ENCODE data around the gene NTM. TPM values are rescaled to one million over a fixed set of nuclear protein-coding genes. Genes with fewer than 3 reads are reported as not detected.

NTM gene
- total RNA-seq, 4 donors from 2014 or later, result 3.6 to 11.8 (median 7.8) TPM

GRCh38 chr11:131584785-131585592 is 214.6 kb downstream of the NTM start:
- H3K4me3 ChIP-seq, result no peak overlapping the region
- 42 to 56% methylated on average over 5 to 6 of the region's 24 CpGs for WGBS, 2 donors (ENCODE audit: low coverage in 1 of 2)
- peaks cover 43% of the 10 kb centered on the region for H3K27me3 ChIP-seq
- no peak for ATAC-seq
- no peak overlapping the region for H3K27ac ChIP-seq
- no peaks in the 10 kb centered on the region for H3K36me3 ChIP-seq
- no peaks in the 10 kb centered on the region for H3K4me1 ChIP-seq
- H3K9me3 ChIP-seq, result peaks cover 0 to 17% (median 0%) of the 10 kb centered on the region in 3 donors
- no peak for TF ChIP-seq EP300 (IDR thresholded peaks at IDR 0.05)
- no peak for TF ChIP-seq POLR2AphosphoS5 (IDR thresholded peaks at IDR 0.05)
- TF ChIP-seq CTCF (IDR thresholded peaks at IDR 0.05), result no peak
- TF ChIP-seq POLR2A (IDR thresholded peaks at IDR 0.05), result no peak

GRCh38 chr11:131588057-131588456 is 217.6 kb downstream of the NTM start:
- TF ChIP-seq POLR2A (IDR thresholded peaks at IDR 0.05) (no peak), CTCF (IDR thresholded peaks at IDR 0.05) (no peak), EP300 (IDR thresholded peaks at IDR 0.05) (no peak), POLR2AphosphoS5 (IDR thresholded peaks at IDR 0.05) (no peak)
- ATAC-seq, result no peak

GRCh38 chr11:131591051-131591461 is 220.6 kb downstream of the NTM start:
- H3K9me3 ChIP-seq, result peaks cover 0 to 15% (median 0%) of the 10 kb centered on the region in 3 donors
- peaks cover 18% of the 10 kb centered on the region for H3K27me3 ChIP-seq
- no peak overlapping the region for H3K27ac ChIP-seq
- WGBS, 2 donors (ENCODE audit: low coverage in 1 of 2), result 24% methylated on average over 5 of the region's 7 CpGs; no CpG with 5 or more reads in 1 of the 2 donors
- TF ChIP-seq EP300 (IDR thresholded peaks at IDR 0.05) (no peak), POLR2AphosphoS5 (IDR thresholded peaks at IDR 0.05) (no peak), CTCF (IDR thresholded peaks at IDR 0.05) (no peak), POLR2A (IDR thresholded peaks at IDR 0.05) (no peak)
- H3K4me3 ChIP-seq, result no peak overlapping the region
- H3K4me1 ChIP-seq, result no peaks in the 10 kb centered on the region
- H3K36me3 ChIP-seq, result no peaks in the 10 kb centered on the region
- ATAC-seq, result no peak

More at GRCh38 chr11:131588057-131588456, 217.6 kb downstream of the NTM start:
- peaks cover 0 to 17% (median 0%) of the 10 kb centered on the region in 3 donors for H3K9me3 ChIP-seq
- no peaks in the 10 kb centered on the region for H3K4me1 ChIP-seq
- H3K36me3 ChIP-seq, result no peaks in the 10 kb centered on the region
- H3K4me3 ChIP-seq, result no peak overlapping the region
- no peak overlapping the region for H3K27ac ChIP-seq
- peaks cover 33% of the 10 kb centered on the region for H3K27me3 ChIP-seq
- 66 to 92% methylated on average over 2 to 3 of the region's 3 CpGs for WGBS, 2 donors (ENCODE audit: low coverage in 1 of 2)

GRCh38 chr11:131592152-131592551 is 221.7 kb downstream of the NTM start:
- TF ChIP-seq EP300 (IDR thresholded peaks at IDR 0.05) (no peak), CTCF (IDR thresholded peaks at IDR 0.05) (no peak), POLR2AphosphoS5 (IDR thresholded peaks at IDR 0.05) (no peak), POLR2A (IDR thresholded peaks at IDR 0.05) (no peak)
- 82 to 86% methylated on average over 1 to 2 of the region's 2 CpGs for WGBS, 2 donors (ENCODE audit: low coverage in 1 of 2)
- Histone ChIP-seq H3K27ac (no peak overlapping the region), H3K4me1 (no peaks in the 10 kb centered on the region), H3K27me3 (peaks cover 7% of the 10 kb centered on the region), H3K9me3 (peaks cover 0 to 8% (median 0%) of the 10 kb centered on the region in 3 donors), H3K36me3 (no peaks in the 10 kb centered on the region), H3K4me3 (no peak overlapping the region)
- ATAC-seq, result no peak

- Histone ChIP-seq H3K27me3 (peaks cover 10% of the 10 kb centered on the region), H3K36me3 (no peaks in the 10 kb centered on the region), H3K27ac (no peak overlapping the region), H3K4me3 (no peak overlapping the region), H3K9me3 (peaks cover 0 to 7% (median 0%) of the 10 kb centered on the region in 3 donors), H3K4me1 (no peaks in the 10 kb centered on the region)
- 62% methylated on average over 2 of the region's 2 CpGs; no CpG with 5 or more reads in 1 of the 2 donors for WGBS, 2 donors (ENCODE audit: low coverage in 1 of 2)
- ATAC-seq, result no peak
- TF ChIP-seq POLR2AphosphoS5 (IDR thresholded peaks at IDR 0.05), result no peak
- TF ChIP-seq EP300 (IDR thresholded peaks at IDR 0.05), result no peak
- no peak for TF ChIP-seq CTCF (IDR thresholded peaks at IDR 0.05)
- TF ChIP-seq POLR2A (IDR thresholded peaks at IDR 0.05), result no peak
Measured at GRCh38 chr11:131592734-131593133, 222.3 kb downstream of the NTM start.
